GM11168 (cell line): ENCODE measurements around the gene PDGFRB.

Experiments
- in situ Hi-C: fragments of 300-500 bp; cut with MboI; formaldehyde crosslinking; loops from one replicate; pipeline ENCODE4 v1.12.0; 2022; ENCODE audit warnings: low sequenced_read_pairs; ENCODE audit not compliant: unreplicated experiment

The PDGFRB gene

GRCh38 chr5:150135557-150136304 lies 19.9 kb downstream of the PDGFRB start:
- in situ Hi-C loops: no loop called here

- in situ Hi-C loops: no loop called here
Observed at GRCh38 chr5:150134198-150134588, 21.5 kb downstream of the PDGFRB start.

- in situ Hi-C loops: no loop called here
Observed at GRCh38 chr5:150133581-150134197, 22.0 kb downstream of the PDGFRB start.

- in situ Hi-C loops: no loop called here
Observed at GRCh38 chr5:150132740-150133139, 22.9 kb downstream of the PDGFRB start.

- in situ Hi-C loops: no loop called here
Observed at GRCh38 chr5:150131978-150132694, 23.5 kb downstream of the PDGFRB start.

GRCh38 chr5:150131461-150131860 lies 24.2 kb downstream of the PDGFRB start:
- in situ Hi-C loops: no loop called here

GRCh38 chr5:150130493-150130922 lies 25.1 kb downstream of the PDGFRB start:
- in situ Hi-C loops: no loop called here

- in situ Hi-C loops: no loop called here
Observed at GRCh38 chr5:150129813-150130492, 25.7 kb downstream of the PDGFRB start.

GRCh38 chr5:150129454-150129812 lies 26.2 kb downstream of the PDGFRB start:
- in situ Hi-C loops: no loop called here

- in situ Hi-C loops: no loop called here
Observed at GRCh38 chr5:150126921-150127265, 28.8 kb downstream of the PDGFRB start.

GRCh38 chr5:150126199-150126920 lies 29.3 kb downstream of the PDGFRB start:
- in situ Hi-C loops: no loop called here

- in situ Hi-C loops: no loop called here
Observed at GRCh38 chr5:150125334-150125733, 30.3 kb downstream of the PDGFRB start.

- in situ Hi-C loops: no loop called here
Observed at GRCh38 chr5:150124596-150124995, 31.0 kb downstream of the PDGFRB start.

- in situ Hi-C loops: no loop called here
Observed at GRCh38 chr5:150124111-150124557, 31.5 kb downstream of the PDGFRB start.

GRCh38 chr5:150123542-150123941 lies 32.1 kb downstream of the PDGFRB start:
- in situ Hi-C loops: no loop called here

- in situ Hi-C loops: no loop called here
Observed at GRCh38 chr5:150122536-150123481, 32.8 kb downstream of the PDGFRB start.

GRCh38 chr5:150122158-150122510 lies 33.5 kb downstream of the PDGFRB start:
- in situ Hi-C loops: no loop called here

- in situ Hi-C loops: no loop called here
Observed at GRCh38 chr5:150121448-150122157, 34.0 kb downstream of the PDGFRB start.
